Endothelial cell of umbilical vein (primary cell): Measurements from ENCODE around the gene STIMATE. TPM values are rescaled to one million over a fixed set of nuclear protein-coding genes. Genes with fewer than 3 reads are reported as not detected.

Source experiments
- BruUV-seq: library from RNA; stranded (reverse); fragments of 400-500 nt; replicated peaks from 2 replicates; lab custom pipeline; 2021; lab: Mats Ljungman, UMichigan
- CTCF ChIA-PET: fragments of 300-600, 350-600 bp; sonication (Branson Sonifier 250); formaldehyde crosslinking; loops from one replicate; lab custom pipeline; 2021; ENCODE audit warnings: antibody characterized with exemption, inconsistent platforms; lab: Charles Lee
- POLR2A ChIA-PET: fragments of 300-600, 350-600 bp; sonication (Branson Sonifier 250); formaldehyde crosslinking; loops from one replicate; lab custom pipeline; 2021; ENCODE audit warnings: antibody characterized with exemption, inconsistent platforms; lab: Charles Lee
- DNase-seq: peaks from one replicate; pipeline ENCODE4 v3.0.0-alpha.2; 2011; ENCODE audit warnings: low read depth, low spot score
- FAIRE-seq: peaks from 2 replicates; lab custom pipeline; 2011; peaks lifted over from hg19 to GRCh38; lab: Jason Lieb, UNC
- H2AFZ ChIP-seq: 2 replicates; pipeline ENCODE4 v1.6.0; 2012; ENCODE audit warnings: low read depth, low read length, control low read depth, inconsistent platforms
- H3K27ac ChIP-seq: 2 replicates; pipeline ENCODE4 v1.5.1; 2011; ENCODE audit warnings: low read depth, mild to moderate bottlenecking, control low read depth, low read length, moderate library complexity; ENCODE audit not compliant: insufficient read depth
- H3K27me3 ChIP-seq, 2 experiments: 2 replicates each; pipeline versions ENCODE4 v1.6.0 to v1.6.1; 2011; ENCODE audit warnings: low read length in 2 of 2, mixed read lengths in 1 of 2; ENCODE audit not compliant: control insufficient read depth in 2 of 2, insufficient read depth in 2 of 2
- H3K36me3 ChIP-seq, 2 experiments: 2 replicates in 1 of 2; 3 replicates in 1 of 2; pipeline ENCODE4 v1.5.1; 2011; ENCODE audit warnings: low read length in 2 of 2, mild to moderate bottlenecking in 1 of 2, moderate library complexity in 1 of 2; ENCODE audit not compliant: control insufficient read depth in 2 of 2, insufficient read depth in 2 of 2; ENCODE audit errors: extremely low read depth in 1 of 2
- H3K4me1 ChIP-seq: 3 replicates; pipeline ENCODE4 v1.5.1; 2011; ENCODE audit warnings: mild to moderate bottlenecking, low read length; ENCODE audit not compliant: control insufficient read depth, insufficient read depth; ENCODE audit errors: extremely low read depth
- H3K4me2 ChIP-seq: 2 replicates; pipeline ENCODE4 v1.6.1; 2011; ENCODE audit warnings: low read length, control low read depth, mixed read lengths; ENCODE audit not compliant: insufficient read depth
- H3K4me3 ChIP-seq, 3 experiments: fragments of 200-600 bp in 1 of 3; sonication (generic), shearing (Covaris generic) in 1 of 3; replicated peaks in 1 of 3; 2 replicates each; pipeline ENCODE4 v1.5.1; 2011 to 2016; ENCODE audit warnings: control low read depth in 3 of 3, low read length in 3 of 3, mild to moderate bottlenecking in 2 of 3, inconsistent platforms in 1 of 3, low read depth in 1 of 3, moderate library complexity in 1 of 3; ENCODE audit not compliant: insufficient read depth in 1 of 3
- H3K79me2 ChIP-seq: 2 replicates; pipeline ENCODE4 v1.6.0; 2012; ENCODE audit warnings: low read length, inconsistent platforms; ENCODE audit not compliant: control insufficient read depth, insufficient read depth
- H3K9ac ChIP-seq: replicated peaks from 2 replicates; pipeline ENCODE3; 2011; ENCODE audit warnings: low read length, control low read depth; ENCODE audit not compliant: insufficient read depth; ENCODE audit errors: extremely low read depth
- H3K9me1 ChIP-seq: replicated peaks from 3 replicates; pipeline ENCODE4 v1.6.0; 2011; ENCODE audit warnings: mild to moderate bottlenecking, low read length; ENCODE audit not compliant: control insufficient read depth, insufficient read depth; ENCODE audit errors: extremely low read depth
- H3K9me3 ChIP-seq: replicated peaks from 2 replicates; pipeline ENCODE4 v1.5.1; 2012; ENCODE audit warnings: low read length, inconsistent platforms; ENCODE audit not compliant: control insufficient read depth, insufficient read depth
- H4K20me1 ChIP-seq: replicated peaks from 2 replicates; pipeline ENCODE3; 2011; ENCODE audit warnings: mild to moderate bottlenecking, low read length; ENCODE audit not compliant: control insufficient read depth, insufficient read depth; ENCODE audit errors: extremely low read depth
- EZH2 ChIP-seq: IDR thresholded peaks from 2 replicates; pipeline ENCODE4 v1.6.1; 2012; ENCODE audit warnings: borderline replicate concordance, low read depth, mild to moderate bottlenecking, moderate library complexity, low read length, inconsistent platforms; ENCODE audit not compliant: severe bottlenecking
- FOS ChIP-seq: IDR thresholded peaks from 2 replicates; pipeline ENCODE4 v1.6.1; 2011; ENCODE audit warnings: mild to moderate bottlenecking, low read length, moderate library complexity, borderline replicate concordance; ENCODE audit not compliant: insufficient read depth
- GATA2 ChIP-seq: IDR thresholded peaks from 2 replicates; pipeline ENCODE4 v1.7.0; 2011; ENCODE audit warnings: low read depth, mild to moderate bottlenecking, moderate library complexity, mixed read lengths, low read length; ENCODE audit not compliant: insufficient read length, insufficient read depth
- MYC ChIP-seq: IDR thresholded peaks from one replicate; pipeline ENCODE4 v1.6.1; 2011; ENCODE audit warnings: mild to moderate bottlenecking, low read depth, low read length
- POLR2A ChIP-seq: IDR thresholded peaks from 2 replicates; pipeline ENCODE4 v1.6.1; 2012; ENCODE audit warnings: low read depth, mild to moderate bottlenecking, control low read depth, low read length
- POLR2AphosphoS5 ChIP-seq: IDR thresholded peaks from 2 replicates; pipeline ENCODE4 v1.6.1; 2012; ENCODE audit warnings: low read depth, mild to moderate bottlenecking, control low read depth, low read length, moderate library complexity; ENCODE audit not compliant: insufficient read depth
- dilution Hi-C: fragments of 300-500 bp; cut with MboI; formaldehyde crosslinking; loops from one replicate; pipeline ENCODE4 v1.15.0; 2019; ENCODE audit warnings: low sequenced_read_pairs; ENCODE audit not compliant: extremely low pct_ligation_motif_present
- intact Hi-C: fragments of 100-400 bp; cut with micrococcal nuclease; formaldehyde crosslinking; loops from one replicate; pipeline ENCODE4 v1.10.0; 2022
- polyA plus RNA-seq, 4 experiments: library from polyadenylated mRNA; depleted of rRNA in 3 of 4; stranded (reverse) in 3 of 4; unstranded in 1 of 4; fragments of >200 nt; gene quantifications; 2 replicates each; pipeline versions ENCODE4 v1.2.1 to v1.2.3, GENCODE V29; 2011 to 2012; ENCODE audit warnings: missing spikeins in 1 of 4
- total RNA-seq: library from RNA; stranded (reverse); gene quantifications from 2 replicates; pipeline ENCODE4 v1.2.3, GENCODE V29; 2021
- TF ChIP-seq, protein P1 (sequence below), 2 donors: IDR thresholded peaks; 1 replicate in 1 of 2; 2 replicates in 1 of 2; pipeline ENCODE4 v1.5.1; 2011; ENCODE audit warnings: low read length in 2 of 2, mild to moderate bottlenecking in 2 of 2, moderate library complexity in 2 of 2, control low read depth in 1 of 2, inconsistent platforms in 1 of 2, low read depth in 1 of 2; ENCODE audit not compliant: insufficient read depth in 1 of 2; ENCODE audit errors: extremely low read depth in 1 of 2
- TF ChIP-seq, protein P2 (sequence below): IDR thresholded peaks from 2 replicates; pipeline ENCODE4 v1.6.1; 2011; ENCODE audit not compliant: insufficient read depth, insufficient read length

Gene STIMATE
- total and polyA plus RNA-seq, 2 donors (not counting 3 experiments of a cell fraction or from before 2014, with no cell fraction given): 18.2 to 24.0 TPM

DNA sequence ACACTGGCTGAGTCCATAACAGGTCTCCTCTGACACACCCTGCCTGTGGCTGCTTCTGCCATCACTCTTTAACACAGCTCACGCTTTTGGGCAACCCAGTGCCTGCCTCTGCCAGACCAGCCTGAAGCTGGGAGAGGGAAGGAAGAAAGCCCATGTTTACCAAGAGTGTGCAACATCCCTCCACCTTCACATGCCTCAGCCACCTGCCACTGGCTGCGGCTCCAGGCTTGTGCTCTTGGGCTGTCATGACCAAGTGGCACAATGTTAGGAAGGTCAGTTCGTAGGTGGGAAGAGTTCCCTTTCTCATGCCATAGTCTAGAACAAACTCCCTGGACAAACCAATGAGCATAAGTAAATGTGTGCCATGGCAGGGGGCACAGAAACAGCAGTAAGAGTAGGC is 20.3 kb downstream of the STIMATE start:
- BruUV-seq: no TSS peak
- intact Hi-C loops: no loop called here
- POLR2A ChIA-PET: no interaction called here

More for the DNA sequence above, 20.3 kb downstream of the STIMATE start:
- Histone ChIP-seq H3K9ac (no peak overlapping the region), H3K27ac (no peak overlapping the region), H2AFZ (no peak overlapping the region), H3K4me2 (no peak overlapping the region), H3K36me3 (no peaks in the 10 kb centered on the region), H3K27me3 (no peaks in the 10 kb centered on the region), H3K4me3 (no peak overlapping the region), H3K9me3 (no peaks in the 10 kb centered on the region), H3K9me1 (no peaks in the 10 kb centered on the region), H3K4me1 (no peaks in the 10 kb centered on the region), H3K79me2 (no peaks in the 10 kb centered on the region), H4K20me1 (no peaks in the 10 kb centered on the region)
- CTCF ChIA-PET: no interaction called here
- dilution Hi-C loops: no loop called here
- TF ChIP-seq POLR2A: no peak
- no peak for TF ChIP-seq FOS
- TF ChIP-seq MYC: no peak
- TF ChIP-seq, protein P1, sequence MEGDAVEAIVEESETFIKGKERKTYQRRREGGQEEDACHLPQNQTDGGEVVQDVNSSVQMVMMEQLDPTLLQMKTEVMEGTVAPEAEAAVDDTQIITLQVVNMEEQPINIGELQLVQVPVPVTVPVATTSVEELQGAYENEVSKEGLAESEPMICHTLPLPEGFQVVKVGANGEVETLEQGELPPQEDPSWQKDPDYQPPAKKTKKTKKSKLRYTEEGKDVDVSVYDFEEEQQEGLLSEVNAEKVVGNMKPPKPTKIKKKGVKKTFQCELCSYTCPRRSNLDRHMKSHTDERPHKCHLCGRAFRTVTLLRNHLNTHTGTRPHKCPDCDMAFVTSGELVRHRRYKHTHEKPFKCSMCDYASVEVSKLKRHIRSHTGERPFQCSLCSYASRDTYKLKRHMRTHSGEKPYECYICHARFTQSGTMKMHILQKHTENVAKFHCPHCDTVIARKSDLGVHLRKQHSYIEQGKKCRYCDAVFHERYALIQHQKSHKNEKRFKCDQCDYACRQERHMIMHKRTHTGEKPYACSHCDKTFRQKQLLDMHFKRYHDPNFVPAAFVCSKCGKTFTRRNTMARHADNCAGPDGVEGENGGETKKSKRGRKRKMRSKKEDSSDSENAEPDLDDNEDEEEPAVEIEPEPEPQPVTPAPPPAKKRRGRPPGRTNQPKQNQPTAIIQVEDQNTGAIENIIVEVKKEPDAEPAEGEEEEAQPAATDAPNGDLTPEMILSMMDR (IDR thresholded peaks at IDR 0.05; ENCODE audit: extremely low read depth in 1 of 2, insufficient read depth in 1 of 2, low read depth in 1 of 2, low read length in 2 of 2): no peak
- TF ChIP-seq GATA2: no peak
- TF ChIP-seq, protein P2, sequence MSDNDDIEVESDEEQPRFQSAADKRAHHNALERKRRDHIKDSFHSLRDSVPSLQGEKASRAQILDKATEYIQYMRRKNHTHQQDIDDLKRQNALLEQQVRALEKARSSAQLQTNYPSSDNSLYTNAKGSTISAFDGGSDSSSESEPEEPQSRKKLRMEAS: no peak
- no peak for TF ChIP-seq EZH2
- no peak for TF ChIP-seq POLR2AphosphoS5
- no peak for DNase-seq
- no peak for FAIRE-seq
